ENCODE measurements around the gene PANX2. TPM values are rescaled to one million over a fixed set of nuclear protein-coding genes. Genes with fewer than 3 reads are reported as not detected.

Gene PANX2
- total RNA-seq, 1 donor from 2014 or later = 0.37 TPM

DNA sequence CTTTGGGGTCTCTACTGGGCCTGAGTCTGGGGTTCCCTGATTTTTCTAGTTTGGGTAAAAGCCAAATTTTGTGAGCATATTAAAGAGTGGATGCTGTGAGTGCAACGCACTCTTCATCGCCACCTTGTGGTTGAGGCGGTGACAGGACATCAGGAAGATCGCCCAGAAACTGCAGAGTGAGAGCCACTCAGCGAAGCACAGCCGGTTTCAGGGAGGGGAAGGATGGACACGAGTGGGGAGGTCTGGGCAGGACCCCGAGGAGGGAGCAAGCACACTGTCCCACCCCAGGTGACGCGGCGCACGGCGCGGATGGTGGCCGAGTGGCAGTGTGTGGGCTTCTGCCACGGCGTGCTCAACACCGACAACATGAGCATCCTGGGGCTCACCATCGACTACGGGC lies 39.4 kb downstream of the PANX2 start:
- intact Hi-C loops (cut with micrococcal nuclease) = loop anchor here (1.0 kb wide), 1 partner anchor 61 kb away; no protein-coding TSS in a partner anchor

DNA sequence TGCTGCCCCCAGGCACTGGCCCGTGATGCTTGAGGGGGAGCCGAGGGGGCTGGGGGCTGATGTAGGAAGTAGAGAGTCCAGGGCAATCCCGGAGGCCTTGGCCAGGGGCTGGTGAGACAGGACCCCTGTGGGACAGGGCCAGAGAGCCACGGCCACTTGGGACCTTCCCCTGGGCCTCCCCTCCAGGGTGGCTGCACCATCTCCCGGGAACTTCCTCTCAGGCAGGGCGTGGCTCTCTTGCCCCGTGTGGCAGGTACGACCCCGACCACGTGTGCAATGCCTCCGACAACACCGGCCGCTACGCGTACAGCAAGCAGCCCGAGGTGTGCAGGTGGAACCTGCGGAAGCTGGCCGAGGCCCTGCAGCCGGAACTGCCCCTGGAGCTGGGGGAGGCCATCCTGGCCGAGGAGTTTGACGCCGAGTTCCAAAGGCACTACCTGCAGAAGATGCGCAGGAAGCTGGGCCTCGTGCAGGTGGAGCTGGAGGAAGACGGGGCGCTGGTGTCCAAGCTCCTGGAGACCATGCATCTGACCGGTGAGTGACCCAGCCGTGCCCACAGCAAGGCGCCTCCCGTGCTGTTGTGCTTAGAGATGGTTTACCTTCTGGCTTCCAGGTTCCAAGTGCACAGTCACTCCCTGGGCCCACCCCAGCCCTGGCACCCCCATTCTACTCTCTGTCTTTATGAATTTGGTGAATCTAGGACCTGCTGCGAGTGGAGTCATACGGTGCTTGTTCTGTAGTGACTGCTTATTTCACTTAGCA lies 40.0 kb downstream of the PANX2 start:
- intact Hi-C loops (cut with micrococcal nuclease) = no loop called here

DNA sequence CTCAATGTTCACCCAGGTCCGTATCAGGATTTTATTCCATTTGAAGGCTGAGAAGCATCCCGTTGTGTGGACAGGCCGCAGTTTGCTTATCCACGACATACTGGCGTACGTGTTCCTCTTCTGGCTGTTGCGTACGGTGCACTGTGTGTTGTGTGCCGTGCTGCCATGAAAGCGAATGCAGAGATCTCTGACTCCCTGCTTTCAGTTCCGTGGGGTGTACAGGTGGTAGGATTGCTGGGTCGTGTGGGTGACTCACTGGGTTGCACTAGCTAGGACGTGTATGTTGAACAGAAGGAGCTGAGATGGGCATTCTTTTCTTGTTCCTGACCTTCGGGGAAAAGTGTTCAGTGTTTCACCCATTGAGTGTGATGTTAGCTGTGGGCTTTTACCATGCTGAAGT lies 40.6 kb downstream of the PANX2 start:
- intact Hi-C loops (cut with micrococcal nuclease) = no loop called here

DNA sequence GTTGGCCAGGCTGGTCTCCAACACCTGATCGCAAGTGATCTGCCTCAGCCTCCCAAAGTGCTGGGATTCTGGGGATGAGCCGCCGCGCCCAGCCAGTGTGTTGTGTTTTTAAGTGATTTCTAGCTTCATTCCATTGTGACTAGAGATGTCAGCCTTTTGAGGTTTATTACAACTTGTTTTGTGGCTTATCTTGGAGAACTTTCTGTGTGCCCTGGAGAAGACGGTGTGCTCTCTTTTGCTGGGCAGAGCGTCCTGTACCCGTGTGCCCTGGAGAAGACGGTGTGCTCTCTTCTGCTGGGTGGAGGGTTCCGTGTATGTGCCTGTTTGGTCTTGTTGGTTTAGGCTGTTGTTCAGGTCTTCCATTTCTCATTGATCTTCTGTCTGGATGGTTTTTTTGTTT lies 42.7 kb downstream of the PANX2 start:
- intact Hi-C loops (cut with micrococcal nuclease) = no loop called here

DNA sequence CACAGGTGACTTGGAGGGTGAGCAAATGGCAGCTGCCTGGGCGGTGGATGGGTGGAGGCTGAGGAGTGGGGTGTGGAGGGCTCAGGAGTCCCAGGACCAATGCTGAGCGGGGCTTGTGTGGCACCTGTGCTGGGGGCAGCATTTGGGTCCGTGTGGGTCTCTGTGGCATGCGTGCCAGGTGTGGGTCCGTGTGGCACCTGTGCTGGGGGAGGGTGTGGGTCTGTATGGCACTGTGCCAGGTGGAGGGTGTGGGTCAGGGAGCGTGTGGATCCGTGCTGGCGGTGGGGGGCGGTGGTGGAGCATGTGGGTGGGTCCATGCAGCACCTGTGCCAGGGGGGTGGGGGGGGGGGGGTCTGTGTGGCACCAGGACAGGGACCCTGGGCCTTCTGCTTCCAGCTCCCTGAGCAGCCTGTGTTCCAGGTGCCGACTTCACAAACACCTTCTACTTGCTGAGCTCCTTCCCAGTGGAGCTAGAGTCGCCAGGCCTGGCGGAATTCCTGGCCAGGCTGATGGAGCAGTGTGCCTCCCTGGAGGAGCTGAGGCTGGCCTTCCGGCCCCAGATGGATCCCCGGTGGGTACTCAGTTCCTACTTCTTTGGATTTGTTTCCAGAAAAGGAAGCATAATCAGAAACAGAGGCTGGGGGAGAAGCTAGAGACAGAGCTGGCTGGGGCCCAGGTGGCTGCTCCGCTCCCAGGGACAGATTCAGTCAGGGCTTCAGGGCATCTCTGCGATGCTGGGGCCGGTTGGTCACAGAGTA lies 44.9 kb downstream of the PANX2 start:
- intact Hi-C loops (cut with micrococcal nuclease) = no loop called here

DNA sequence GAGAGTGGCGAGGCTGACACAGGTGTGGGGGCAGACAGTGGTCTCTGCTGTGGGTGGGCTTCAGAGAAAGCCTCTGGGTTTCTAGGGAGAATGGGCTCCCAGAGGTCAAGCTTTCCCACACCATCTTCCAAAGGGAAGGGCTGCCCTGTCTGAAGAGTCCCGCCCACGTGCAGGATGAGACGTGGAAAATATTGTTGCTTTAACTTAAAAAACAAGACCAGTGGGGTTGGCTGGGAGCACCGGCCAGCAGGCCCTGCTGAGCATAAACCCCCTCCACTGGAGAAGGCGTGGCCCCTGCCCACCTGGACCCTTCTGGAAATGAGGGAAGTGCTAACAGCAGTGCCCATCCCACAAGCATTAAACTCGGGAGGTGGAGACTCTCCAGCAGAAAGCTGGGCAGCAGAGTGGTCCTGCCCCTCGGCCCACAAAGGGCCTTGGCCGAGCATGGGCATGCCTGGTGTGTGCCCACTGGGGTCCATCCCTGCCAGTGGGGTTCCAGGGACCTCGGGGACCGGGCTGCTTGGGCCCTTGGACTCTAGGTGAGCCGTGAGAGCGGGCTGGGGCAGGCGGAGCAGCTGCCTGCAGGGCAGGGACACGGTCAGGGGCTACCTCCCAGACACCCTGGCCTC lies 45.6 kb downstream of the PANX2 start:
- intact Hi-C loops (cut with micrococcal nuclease) = no loop called here

DNA sequence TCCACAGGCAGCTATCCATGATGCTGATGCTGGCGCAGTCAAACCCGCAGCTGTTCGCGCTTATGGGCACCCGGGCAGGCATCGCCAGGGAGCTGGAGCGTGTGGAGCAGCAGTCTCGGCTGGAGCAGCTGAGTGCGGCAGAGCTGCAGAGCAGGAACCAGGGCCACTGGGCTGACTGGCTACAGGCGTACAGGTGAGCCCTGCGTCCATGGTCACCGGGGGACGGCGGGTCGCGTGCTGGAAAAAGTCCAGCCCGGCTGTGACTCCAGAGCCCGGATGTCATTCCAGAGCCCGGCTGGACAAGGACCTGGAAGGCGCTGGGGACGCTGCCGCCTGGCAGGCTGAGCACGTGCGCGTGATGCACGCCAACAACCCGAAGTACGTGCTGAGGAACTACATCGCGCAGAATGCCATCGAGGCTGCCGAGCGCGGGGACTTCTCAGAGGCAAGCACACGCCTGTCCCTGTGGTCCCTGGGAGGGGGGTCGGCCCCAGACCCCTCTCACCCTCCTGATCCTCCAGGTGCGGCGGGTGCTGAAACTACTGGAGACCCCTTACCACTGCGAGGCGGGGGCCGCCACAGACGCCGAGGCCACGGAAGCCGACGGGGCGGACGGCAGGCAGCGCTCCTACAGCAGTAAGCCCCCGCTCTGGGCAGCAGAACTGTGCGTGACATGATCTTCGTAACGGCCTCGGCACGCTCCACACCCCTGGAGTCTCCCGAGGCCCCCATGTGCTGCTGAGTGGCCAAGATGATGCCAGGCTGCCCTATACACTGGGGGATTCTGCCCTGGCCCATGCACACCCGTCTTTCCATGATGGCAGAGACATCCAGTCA lies 46.4 kb downstream of the PANX2 start:
- intact Hi-C loops (cut with micrococcal nuclease) = no loop called here

DNA sequence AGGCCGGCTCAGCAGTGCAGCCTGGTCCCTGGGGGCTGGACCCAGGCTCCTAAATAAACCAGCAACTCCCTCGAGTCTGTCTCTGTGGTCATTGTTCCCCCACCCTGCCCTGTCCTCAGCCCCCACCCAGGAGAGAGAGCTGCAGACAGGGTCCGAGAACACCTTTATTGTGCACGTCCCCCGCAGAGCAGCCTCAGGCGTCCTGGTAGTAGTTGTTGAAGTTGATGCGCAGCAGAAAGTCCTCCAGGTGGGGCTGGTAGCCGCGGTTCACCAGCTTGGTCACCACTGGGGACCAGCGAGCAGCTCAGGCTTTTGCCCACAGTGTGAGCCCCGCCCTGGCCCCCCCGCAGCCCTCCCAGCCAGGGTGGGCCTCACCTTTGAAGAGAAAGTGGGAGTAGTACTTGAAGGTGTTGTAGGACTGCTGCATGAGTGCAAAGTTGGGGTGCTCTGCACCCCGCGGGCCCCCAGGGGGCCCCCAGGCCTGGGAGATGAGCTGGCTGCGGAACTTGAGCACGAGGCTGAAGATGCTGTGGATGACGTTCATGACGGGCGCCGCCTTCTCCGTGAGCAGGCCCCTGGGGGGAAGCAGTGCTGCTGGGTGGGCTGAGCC lies 47.1 kb downstream of the PANX2 start:
- intact Hi-C loops (cut with micrococcal nuclease) = no loop called here

DNA sequence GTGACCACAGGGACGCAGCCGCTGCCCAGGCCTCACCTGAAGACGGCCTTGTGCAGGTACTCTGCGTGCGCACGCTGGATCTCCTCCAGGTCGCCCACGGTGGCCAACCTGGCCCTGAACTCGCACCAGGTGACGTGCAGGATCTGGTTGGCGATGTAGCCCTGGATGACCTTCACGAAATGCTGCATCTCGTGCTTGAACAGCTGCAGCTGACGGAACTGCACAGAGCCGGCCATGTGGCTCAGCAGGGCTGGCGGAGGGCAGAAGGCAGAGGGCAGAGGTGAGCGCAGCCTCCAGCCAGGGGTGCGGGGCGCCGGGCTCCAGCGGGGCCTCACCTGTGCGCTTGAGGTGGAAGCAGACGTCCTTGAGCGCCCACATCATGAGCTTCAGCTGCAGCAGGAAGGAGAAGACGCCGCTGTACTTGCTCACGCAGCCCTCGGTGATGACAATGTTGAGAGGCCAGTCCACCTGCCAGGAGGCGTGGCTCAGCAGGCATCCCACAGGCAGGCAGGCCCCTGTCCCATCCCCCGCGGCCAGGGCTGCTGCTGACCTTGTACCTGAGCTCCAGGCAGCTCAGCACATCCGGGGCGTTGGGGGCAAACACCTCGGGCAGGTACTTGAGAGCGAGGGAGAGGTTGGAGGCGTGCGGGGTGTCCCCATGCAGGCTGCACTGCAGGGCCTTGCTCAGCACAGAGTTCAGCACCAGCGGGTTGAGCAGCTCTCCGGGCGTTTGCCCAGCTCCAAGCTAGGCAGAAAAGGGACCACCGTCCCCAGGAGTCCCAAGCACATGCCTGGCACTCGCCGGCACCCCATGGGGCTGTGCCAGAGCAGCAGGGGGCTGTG lies 47.8 kb downstream of the PANX2 start:
- intact Hi-C loops (cut with micrococcal nuclease) = no loop called here

DNA sequence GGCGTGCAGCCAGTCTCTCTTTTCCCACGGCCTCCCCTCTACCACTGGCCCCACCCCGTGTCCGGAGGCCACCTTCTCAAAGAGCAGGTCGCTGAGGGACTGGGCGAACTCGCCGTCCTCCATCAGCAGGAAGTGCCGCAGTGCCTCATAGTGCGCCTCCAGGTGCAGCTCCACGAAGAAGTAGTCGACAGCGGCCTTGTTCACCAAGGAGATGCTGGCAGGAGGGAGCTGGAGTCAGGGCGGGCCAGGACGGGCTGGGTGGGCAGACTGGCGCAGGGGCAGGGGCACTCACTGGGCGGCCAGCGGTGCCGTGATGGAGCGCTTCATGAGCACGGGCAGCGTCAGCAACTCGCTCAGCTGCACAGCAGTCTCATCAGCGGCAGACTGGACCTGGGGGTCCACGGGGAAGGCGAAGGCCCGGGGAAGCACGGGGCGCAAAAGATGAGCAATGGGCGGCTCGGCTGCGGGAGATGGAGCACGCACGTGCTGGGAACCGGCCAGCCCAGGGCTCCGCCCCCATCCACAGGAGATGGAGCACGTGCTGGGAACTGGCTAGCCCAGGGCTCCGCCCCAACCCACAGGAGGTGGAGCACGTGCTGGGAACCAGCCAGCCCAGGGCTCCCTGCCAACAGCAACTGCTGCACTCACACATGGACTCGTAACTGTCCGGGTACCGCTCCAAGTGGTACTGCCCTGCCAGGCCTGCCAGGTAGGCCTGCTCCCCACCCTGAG lies 48.6 kb downstream of the PANX2 start:
- intact Hi-C loops (cut with micrococcal nuclease) = no loop called here

DNA sequence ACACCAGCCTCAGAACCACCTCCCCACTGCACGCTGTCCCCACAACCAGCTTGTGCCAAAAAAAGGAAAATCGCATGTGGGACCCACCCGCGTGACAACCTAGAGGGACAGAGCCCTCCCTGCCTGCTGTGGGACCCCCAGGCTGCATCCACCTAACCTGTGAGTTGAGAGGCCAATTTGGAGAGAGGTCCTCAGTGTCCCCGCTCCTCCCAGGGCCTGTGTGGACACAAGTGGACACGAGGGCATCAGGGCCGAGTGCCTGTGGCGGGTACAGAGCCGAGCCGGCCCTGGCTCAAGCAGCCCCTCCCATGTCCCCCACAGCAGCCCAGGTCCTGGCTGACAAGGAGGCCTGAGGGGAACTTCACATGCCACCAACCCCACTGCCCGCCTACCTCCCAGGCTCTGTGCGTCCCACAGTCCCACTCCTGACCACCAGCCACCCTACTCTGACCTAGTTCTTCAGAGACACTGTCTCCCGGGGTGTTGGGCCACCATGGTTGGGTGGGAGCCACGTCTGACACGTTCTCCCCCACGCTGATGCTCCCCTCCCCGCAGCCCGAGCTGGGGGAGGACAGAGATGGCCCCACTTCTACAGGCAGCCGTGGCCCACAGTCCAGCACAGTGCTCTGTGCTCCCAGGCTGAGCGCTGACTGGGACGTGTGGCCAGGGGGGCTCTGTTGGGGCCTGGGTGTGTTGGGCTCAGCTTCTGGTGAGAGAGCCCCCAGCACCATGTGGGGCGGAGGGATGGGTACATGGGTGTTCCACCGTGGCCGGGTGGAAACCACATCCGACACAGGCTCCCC lies 49.5 kb downstream of the PANX2 start:
- intact Hi-C loops (cut with micrococcal nuclease) = no loop called here

DNA sequence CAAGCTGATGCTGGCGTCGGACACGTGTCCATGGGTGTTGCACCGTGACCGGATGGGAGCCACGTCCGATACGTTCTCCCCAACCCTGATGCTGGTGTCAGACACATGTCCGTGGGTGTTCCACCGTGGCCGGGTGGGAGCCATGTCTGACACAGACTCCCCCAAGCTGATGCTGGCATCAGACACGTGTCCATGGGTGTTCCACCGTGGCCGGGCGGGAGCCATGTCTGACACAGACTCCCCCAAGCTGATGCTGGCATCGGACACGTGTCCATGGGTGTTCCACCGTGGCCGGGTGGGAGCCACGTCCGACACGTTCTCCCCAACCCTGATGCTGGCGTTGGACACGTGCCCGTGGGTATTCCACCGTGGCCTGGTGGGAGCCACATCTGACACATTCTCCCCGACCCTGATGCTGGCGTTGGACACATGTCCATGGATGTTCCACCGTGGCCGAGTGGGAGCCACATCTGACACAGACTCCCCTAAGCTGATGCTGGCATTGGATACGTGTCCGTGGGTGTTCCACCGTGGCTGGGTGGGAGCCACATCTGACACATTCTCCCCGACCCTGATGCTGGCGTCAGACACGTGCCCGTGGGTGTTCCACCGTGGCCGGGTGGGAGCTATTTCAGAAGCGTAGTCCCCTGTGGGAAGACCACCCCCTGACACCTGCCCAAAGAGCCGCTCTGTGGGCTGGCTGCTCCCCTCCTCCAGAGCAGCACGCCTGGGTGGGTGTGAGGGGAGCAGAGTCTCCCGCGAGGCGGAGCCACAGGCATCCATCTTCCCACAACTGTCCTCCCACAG lies 50.3 kb downstream of the PANX2 start:
- intact Hi-C loops (cut with micrococcal nuclease) = no loop called here

DNA sequence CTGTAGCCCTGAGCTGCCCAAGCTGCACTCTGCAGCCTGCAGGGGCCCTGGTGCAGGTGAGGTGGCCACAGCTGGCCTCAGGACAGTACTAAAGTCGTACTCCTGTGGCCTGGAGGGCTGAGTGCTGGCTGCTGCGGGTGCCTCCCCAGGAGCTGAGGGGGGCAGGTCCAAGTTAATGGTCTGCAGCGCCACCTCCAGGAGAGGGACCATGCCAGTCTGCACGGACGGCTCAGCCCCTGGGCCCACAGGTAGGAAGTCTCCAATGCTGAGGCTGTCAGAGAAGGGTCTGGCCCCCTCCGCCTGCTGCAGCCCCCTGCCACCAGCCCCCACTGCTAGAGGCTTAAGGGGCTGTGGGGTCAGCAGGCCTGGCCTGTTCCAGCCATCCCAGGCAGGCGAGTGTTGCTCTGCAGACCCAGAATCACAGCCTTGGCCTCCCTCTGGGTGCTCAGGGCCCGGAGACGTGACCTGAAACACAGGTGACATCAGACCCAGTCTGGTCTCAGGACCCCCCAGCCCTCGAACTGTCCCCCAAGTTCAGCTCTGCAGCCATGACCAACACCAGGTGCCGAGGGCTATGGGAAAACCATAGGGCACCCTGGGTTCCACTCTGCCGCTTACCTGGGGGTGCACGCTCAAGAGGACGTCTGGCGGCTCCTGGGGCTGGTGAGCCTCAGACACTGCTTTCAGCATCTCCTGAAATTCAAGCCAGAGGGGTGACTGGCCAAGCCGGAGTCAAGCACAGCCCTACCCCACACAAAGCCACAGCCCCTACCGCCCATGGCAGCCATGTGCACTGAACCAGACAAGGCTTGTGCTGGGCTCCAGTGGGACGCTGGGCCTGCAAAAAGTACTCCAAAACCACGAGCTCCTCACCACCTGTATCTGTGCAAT lies 51.1 kb downstream of the PANX2 start:
- intact Hi-C loops (cut with micrococcal nuclease) = no loop called here

DNA sequence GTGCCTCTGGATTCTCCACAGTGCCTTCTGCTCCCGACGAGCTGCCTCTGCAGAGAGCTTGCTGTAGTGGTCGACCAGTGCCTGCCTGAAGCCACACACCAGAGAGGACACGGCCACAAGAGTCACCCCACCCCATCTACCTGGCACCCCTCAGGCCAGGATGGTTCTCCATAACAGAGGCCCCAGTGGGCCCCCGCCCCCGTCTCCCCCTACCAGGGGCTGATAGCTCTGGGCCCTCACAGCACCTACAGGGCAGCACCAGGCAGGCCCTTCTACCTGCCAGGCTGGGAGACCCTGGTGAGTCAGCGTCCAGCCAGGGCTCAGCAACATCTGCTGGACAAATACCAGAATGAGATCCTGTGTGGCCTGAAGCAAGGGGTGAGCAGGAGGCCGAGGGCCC lies 52.0 kb downstream of the PANX2 start:
- intact Hi-C loops (cut with micrococcal nuclease) = no loop called here

DNA sequence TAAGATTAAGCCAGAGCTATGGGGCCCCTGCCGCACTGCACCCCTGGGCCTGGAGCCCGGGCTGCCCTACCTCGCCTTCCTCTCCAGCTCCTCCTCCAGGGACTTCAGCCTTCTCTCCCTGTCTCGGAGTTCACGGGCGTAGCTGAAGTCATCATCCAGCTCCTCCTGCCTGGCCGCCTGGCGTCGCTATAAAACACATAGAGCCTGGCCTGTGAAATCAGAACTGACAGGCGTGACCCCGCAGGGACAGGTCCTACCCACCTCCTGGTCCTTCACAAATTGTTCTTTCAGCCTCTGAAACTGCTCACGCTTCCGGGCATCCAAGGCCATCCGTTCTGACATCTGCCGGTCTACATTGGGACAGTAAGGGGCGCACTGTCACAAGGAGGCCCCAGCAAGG lies 53.5 kb downstream of the PANX2 start:
- intact Hi-C loops (cut with micrococcal nuclease) = no loop called here

DNA sequence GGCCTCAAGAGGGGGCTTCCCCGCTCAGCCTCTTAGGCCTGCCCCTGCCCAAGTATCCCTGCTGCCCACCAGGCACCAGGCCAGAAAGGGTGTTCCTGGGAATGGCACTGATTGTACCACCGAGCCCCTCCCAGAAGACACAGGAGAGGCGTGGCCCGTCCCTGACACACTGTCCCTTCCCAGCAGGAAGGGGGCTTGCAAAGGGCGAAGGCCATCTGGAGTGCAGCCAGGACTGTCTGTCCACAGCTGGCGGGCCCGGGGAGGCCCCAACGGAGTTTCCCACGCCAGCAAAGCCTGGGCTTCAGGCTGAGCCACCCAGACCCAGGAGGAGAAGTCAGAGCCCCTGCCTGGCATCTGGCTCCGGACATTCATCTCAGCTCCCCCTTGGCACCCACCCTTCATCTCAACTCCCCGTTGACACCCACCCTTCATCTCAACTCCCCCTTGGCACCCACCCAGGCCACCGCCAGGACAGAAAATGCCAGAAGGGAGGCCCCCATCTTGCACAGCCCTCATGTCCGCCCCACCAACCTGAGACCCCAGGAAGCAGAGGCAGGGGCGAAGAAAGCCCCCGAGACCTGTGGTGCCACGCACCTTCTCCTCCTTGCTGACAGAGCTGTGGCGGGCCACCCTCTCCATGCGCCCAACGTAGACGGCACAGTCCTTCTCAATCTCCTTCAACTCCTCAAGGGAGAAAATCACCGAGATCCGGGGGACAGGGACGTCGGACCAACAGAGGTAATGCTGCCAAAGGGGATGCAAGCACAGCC lies 54.9 kb downstream of the PANX2 start:
- intact Hi-C loops (cut with micrococcal nuclease) = no loop called here
